ENCODE results near the gene FSTL5.

FSTL5 gene

GRCh38 chr4:161577579-161578301 is 586.1 kb downstream of the FSTL5 start:
- DNase-seq (ENCODE audit: low spot score) = peak; percentile 7

- no peak for DNase-seq (ENCODE audit: low spot score)
These were observed 590.0 kb downstream of the FSTL5 start for GRCh38 chr4:161573836-161574235.

GRCh38 chr4:161564230-161564834 is 599.5 kb downstream of the FSTL5 start:
- peak; percentile 8 for DNase-seq (ENCODE audit: low spot score)

- peak; percentile 61 for DNase-seq (ENCODE audit: low spot score)
These were observed 607.8 kb downstream of the FSTL5 start for GRCh38 chr4:161555689-161556660.

GRCh38 chr4:161554372-161554990 is 609.3 kb downstream of the FSTL5 start:
- peak; percentile 34 for DNase-seq (ENCODE audit: low spot score)

- DNase-seq (ENCODE audit: low spot score) = no peak
These were observed 616.9 kb downstream of the FSTL5 start for GRCh38 chr4:161546902-161547301.

GRCh38 chr4:161540265-161540664 is 623.5 kb downstream of the FSTL5 start:
- DNase-seq (ENCODE audit: low spot score) = no peak

GRCh38 chr4:161538941-161539340 is 624.9 kb downstream of the FSTL5 start:
- DNase-seq (ENCODE audit: low spot score) = no peak

GRCh38 chr4:161530710-161531109 is 633.1 kb downstream of the FSTL5 start:
- no peak for DNase-seq (ENCODE audit: low spot score)

- no peak for DNase-seq (ENCODE audit: low spot score)
These were observed 638.7 kb downstream of the FSTL5 start for GRCh38 chr4:161525121-161525520.

GRCh38 chr4:161522031-161522430 is 641.8 kb downstream of the FSTL5 start:
- DNase-seq (ENCODE audit: low spot score) = no peak

- DNase-seq (ENCODE audit: low spot score) = no peak
These were observed 644.2 kb downstream of the FSTL5 start for GRCh38 chr4:161519611-161520010.

GRCh38 chr4:161517941-161518340 is 645.9 kb downstream of the FSTL5 start:
- no peak for DNase-seq (ENCODE audit: low spot score)

- no peak for DNase-seq (ENCODE audit: low spot score)
These were observed 658.7 kb downstream of the FSTL5 start for GRCh38 chr4:161505141-161505540.

- DNase-seq (ENCODE audit: low spot score) = no peak
These were observed 665.6 kb downstream of the FSTL5 start for GRCh38 chr4:161498155-161498554.

GRCh38 chr4:161486461-161486860 is 677.3 kb downstream of the FSTL5 start:
- DNase-seq (ENCODE audit: low spot score) = no peak

GRCh38 chr4:161466316-161466715 is 697.5 kb downstream of the FSTL5 start:
- DNase-seq (ENCODE audit: low spot score) = no peak

- no peak for DNase-seq (ENCODE audit: low spot score)
These were observed 700.4 kb downstream of the FSTL5 start for GRCh38 chr4:161463436-161463835.

GRCh38 chr4:161457906-161458305 is 705.9 kb downstream of the FSTL5 start:
- no peak for DNase-seq (ENCODE audit: low spot score)

- no peak for DNase-seq (ENCODE audit: low spot score)
These were observed 706.5 kb downstream of the FSTL5 start for GRCh38 chr4:161457311-161457710.

- DNase-seq (ENCODE audit: low spot score) = no peak
These were observed 708.9 kb downstream of the FSTL5 start for GRCh38 chr4:161454860-161455259.

GRCh38 chr4:161448550-161449180 is 715.1 kb downstream of the FSTL5 start:
- DNase-seq (ENCODE audit: low spot score) = no peak

Data from kidney tubule cell (primary cell).